ENCODE results near the gene CHST8.

GRCh38 chr19:33725567-33725966, 103.8 kb downstream of the CHST8 start:
- TF ChIP-seq CTCF (IDR thresholded peaks at IDR 0.05; ENCODE audit: low read depth, low read length, poor library complexity, severe bottlenecking) (no peak), EZH2phosphoT487 (IDR thresholded peaks at IDR 0.05; ENCODE audit: borderline replicate concordance, low read length) (no peak)

Data from DOHH2 (cell line).